HCT116 (cell line): ENCODE results near the gene DMD. TPM values are rescaled to one million over a fixed set of nuclear protein-coding genes. Genes with fewer than 3 reads are reported as not detected.

Experiments
- ATAC-seq: fragments of 200-7000 bp; cut with Tn5 transposase; 2 replicates; pipeline ENCODE4 v1.9.1; 2020; ENCODE audit warnings: mild to moderate bottlenecking, moderate library complexity
- BruUV-seq: library from RNA; stranded (reverse); fragments of 400-500 nt; replicated peaks from 2 replicates; lab custom pipeline; 2021; lab: Mats Ljungman, UMichigan
- CTCF ChIA-PET: fragments of 300-600 bp; sonication (Branson Sonifier 250); formaldehyde crosslinking; loops from one replicate; lab custom pipeline; 2021; ENCODE audit warnings: antibody characterized with exemption; lab: Charles Lee
- POLR2A ChIA-PET: fragments of 300-600, 350-600 bp; sonication (Branson Sonifier 250); formaldehyde crosslinking; loops from one replicate; lab custom pipeline; 2021; ENCODE audit warnings: antibody characterized with exemption; lab: Charles Lee
- RAD21 ChIA-PET, 2 experiments: fragments of 300-600 bp; sonication (Branson Sonifier 250); formaldehyde crosslinking; loops; one replicate each; lab custom pipeline; 2023; ENCODE audit warnings: low total read pairs in 2 of 2; ENCODE audit not compliant: uncharacterized antibody in 2 of 2, unreplicated experiment in 2 of 2, low non-redundant PET in 1 of 2; lab: Charles Lee
- DNase-seq: peaks from one replicate; pipeline ENCODE4 v3.0.0-alpha.2; 2010; ENCODE audit warnings: low read depth, low spot score
- H2AFZ ChIP-seq: fragments of 200-600 bp; shearing (Covaris generic), sonication (generic); 2 replicates; pipeline ENCODE4 v1.6.1; 2017; ENCODE audit warnings: low read depth, mixed run types, mixed read lengths, antibody characterized with exemption, low read length; ENCODE audit not compliant: poor library complexity, severe bottlenecking
- H3K27ac ChIP-seq: 2 replicates; pipeline ENCODE4 v1.5.1; 2012; ENCODE audit warnings: low read depth, low read length
- H3K27me3 ChIP-seq: fragments of 200-600 bp; sonication (generic); 2 replicates; pipeline ENCODE4 v1.6.1; 2016; ENCODE audit warnings: mixed run types, low read length, mixed read lengths; ENCODE audit not compliant: insufficient read depth
- H3K36me3 ChIP-seq, 2 experiments: fragments of 200-500 bp in 1 of 2; fragments of 200-600 bp in 1 of 2; sonication (Bioruptor generic) in 1 of 2; sonication (generic) in 1 of 2; 2 replicates each; pipeline versions ENCODE4 v1.5.1 to v1.6.1; 2014 to 2016; ENCODE audit warnings: low read length in 2 of 2, inconsistent platforms in 1 of 2, mixed read lengths in 1 of 2, mixed run types in 1 of 2; ENCODE audit not compliant: insufficient read depth in 2 of 2, control insufficient read depth in 1 of 2
- H3K4me1 ChIP-seq, 2 experiments: fragments of 200-600 bp in 1 of 2; sonication (generic) in 1 of 2; 2 replicates each; pipeline versions ENCODE4 v1.5.1 to v1.6.1; 2012 to 2017; ENCODE audit warnings: low read length in 2 of 2, inconsistent platforms in 1 of 2, mild to moderate bottlenecking in 1 of 2, mixed read lengths in 1 of 2, mixed run types in 1 of 2, moderate library complexity in 1 of 2; ENCODE audit not compliant: insufficient read depth in 2 of 2, control insufficient read depth in 1 of 2
- H3K4me2 ChIP-seq: fragments of 200-600 bp; sonication (generic); 2 replicates; pipeline ENCODE4 v1.6.1; 2017; ENCODE audit warnings: mixed run types, low read length, mixed read lengths
- H3K4me3 ChIP-seq, 2 experiments: fragments of 200-600 bp in 1 of 2; sonication (generic) in 1 of 2; replicated peaks in 1 of 2; 2 replicates each; pipeline ENCODE4 v1.5.1; 2011 to 2016; ENCODE audit warnings: low read length in 2 of 2, control low read depth in 1 of 2, low read depth in 1 of 2, mild to moderate bottlenecking in 1 of 2, mixed read lengths in 1 of 2, mixed run types in 1 of 2
- H3K79me2 ChIP-seq: fragments of 200-600 bp; sonication (generic); 2 replicates; pipeline ENCODE4 v1.6.1; 2017; ENCODE audit warnings: mild to moderate bottlenecking, mixed run types, low read length, moderate library complexity, mixed read lengths; ENCODE audit not compliant: insufficient read depth
- H3K9ac ChIP-seq: fragments of 200-600 bp; sonication (generic); 2 replicates; pipeline ENCODE4 v1.6.1; 2016; ENCODE audit warnings: low read length, mixed read lengths
- H3K9me2 ChIP-seq: fragments of 200-600 bp; sonication (generic), shearing (Covaris generic); 2 replicates; pipeline ENCODE4 v1.6.1; 2017; ENCODE audit warnings: mixed run types, mild to moderate bottlenecking, moderate library complexity; ENCODE audit not compliant: insufficient read depth
- H3K9me3 ChIP-seq, 2 experiments: fragments of 200-500 bp in 1 of 2; fragments of 200-600 bp in 1 of 2; sonication (Bioruptor generic) in 1 of 2; sonication (generic) in 1 of 2; 2 replicates each; pipeline ENCODE4 v1.6.1; 2014 to 2017; ENCODE audit warnings: low read length in 2 of 2, mixed read lengths in 2 of 2, inconsistent platforms in 1 of 2, low read depth in 1 of 2, mild to moderate bottlenecking in 1 of 2, mixed run types in 1 of 2, moderate library complexity in 1 of 2; ENCODE audit not compliant: control insufficient read depth in 1 of 2, insufficient read depth in 1 of 2
- H4K20me1 ChIP-seq: fragments of 200-600 bp; sonication (generic), shearing (Covaris generic); 2 replicates; pipeline ENCODE4 v1.6.1; 2017; ENCODE audit warnings: mixed run types, mild to moderate bottlenecking, moderate library complexity; ENCODE audit not compliant: insufficient read depth
- CBX3 ChIP-seq: IDR thresholded peaks from 2 replicates; pipeline ENCODE4 v1.6.1; 2012; ENCODE audit warnings: low read depth
- ELF1 ChIP-seq: IDR thresholded peaks from 2 replicates; pipeline ENCODE4 v1.6.1; 2012; ENCODE audit warnings: low read depth, borderline replicate concordance
- EZH2 ChIP-seq: fragments of 200-600 bp; sonication (generic); IDR thresholded peaks from 2 replicates; pipeline ENCODE4 v1.6.1; 2017; ENCODE audit warnings: antibody characterized with exemption, mixed run types
- EZH2phosphoT487 ChIP-seq: fragments of 200-600 bp; IDR thresholded peaks from 2 replicates; pipeline ENCODE4 v1.6.1; 2018; ENCODE audit warnings: antibody characterized with exemption, borderline replicate concordance
- FOSL1 ChIP-seq: IDR thresholded peaks from 2 replicates; pipeline ENCODE4 v1.6.1; 2012; ENCODE audit warnings: low read depth
- POLR2A ChIP-seq: IDR thresholded peaks from 2 replicates; pipeline ENCODE4 v1.7.0; 2011; ENCODE audit warnings: borderline replicate concordance; ENCODE audit not compliant: insufficient read depth, insufficient read length; ENCODE audit errors: extremely low read depth
- SRF ChIP-seq: IDR thresholded peaks from 2 replicates; pipeline ENCODE4 v1.6.1; 2012; ENCODE audit warnings: low read depth
- YY1 ChIP-seq: IDR thresholded peaks from 2 replicates; pipeline ENCODE4 v1.6.1; 2011; ENCODE audit warnings: low read length, low read depth, moderate library complexity, mild to moderate bottlenecking; ENCODE audit not compliant: insufficient replicate concordance; ENCODE audit errors: extremely low read depth
- ZFX ChIP-seq: fragments of 450-650 bp; IDR thresholded peaks from 2 replicates; pipeline ENCODE4 v1.6.1; 2017
- ZNF274 ChIP-seq: fragments of 200-500 bp; sonication (Bioruptor generic); IDR thresholded peaks from 2 replicates; pipeline ENCODE4 v1.6.1; 2014; ENCODE audit warnings: mild to moderate bottlenecking, low read depth, low read length, inconsistent platforms
- intact Hi-C: fragments of 100-400 bp; cut with micrococcal nuclease; formaldehyde crosslinking; loops from 2 replicates; pipeline ENCODE4 v1.10.0; 2022
- total RNA-seq: library from RNA; stranded (reverse); gene quantifications from one replicate; pipeline ENCODE4 v1.2.1, GENCODE V29; 2021; ENCODE audit not compliant: unreplicated experiment
- TF ChIP-seq, protein P1 (sequence below): IDR thresholded peaks from 2 replicates; pipeline ENCODE4 v1.6.1; 2011; ENCODE audit warnings: mild to moderate bottlenecking, low read length, moderate library complexity; ENCODE audit not compliant: insufficient replicate concordance; ENCODE audit errors: extremely low read depth
- TF ChIP-seq, protein P2 (sequence below): IDR thresholded peaks from 2 replicates; pipeline ENCODE4 v1.6.1; 2012; ENCODE audit warnings: low read depth
- TF ChIP-seq, protein P3 (sequence below): IDR thresholded peaks from 2 replicates; pipeline ENCODE4 v1.6.1; 2012

DMD gene
- total RNA-seq, 1 experiment from 2014 or later, result 0.05 TPM

DNA sequence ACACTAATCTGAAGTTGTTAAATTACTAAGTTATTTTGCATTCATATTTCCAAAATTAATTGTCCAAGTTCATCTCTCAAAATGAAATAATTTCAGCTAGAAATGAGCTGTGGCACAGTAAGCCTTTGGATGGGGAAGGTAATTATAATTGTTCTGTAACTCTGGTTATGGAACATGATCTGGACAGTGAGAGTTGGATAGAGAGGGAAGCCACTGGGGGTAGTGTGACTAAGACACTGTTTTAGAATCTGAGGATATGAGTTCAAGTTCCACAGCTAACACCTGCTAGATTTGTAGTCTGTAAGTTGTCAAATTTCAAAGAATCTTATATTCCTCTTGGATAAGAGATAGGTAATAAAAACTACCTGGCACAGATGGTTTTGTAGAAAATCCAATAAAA lies 49.5 kb downstream of the DMD start:
- no peak overlapping the region for H3K27ac ChIP-seq
- H3K27me3 ChIP-seq, result no peaks in the 10 kb centered on the region
- H3K9ac ChIP-seq, result no peak overlapping the region
- H3K36me3 ChIP-seq, result no peaks in the 10 kb centered on the region
- ChIA-PET CTCF (no interaction called here), RAD21 (no interaction called here), POLR2A (no interaction called here)
- no peak overlapping the region for H3K4me3 ChIP-seq
- H3K4me2 ChIP-seq, result no peak overlapping the region
- H3K79me2 ChIP-seq, result no peaks in the 10 kb centered on the region
- no peaks in the 10 kb centered on the region for H3K9me2 ChIP-seq
- no peaks in the 10 kb centered on the region for H4K20me1 ChIP-seq
- intact Hi-C loops, result no loop called here
- H3K9me3 ChIP-seq, result no peaks in the 10 kb centered on the region
- H3K4me1 ChIP-seq, result no peaks in the 10 kb centered on the region
- no TSS peak for BruUV-seq
- H2AFZ ChIP-seq, result no peak overlapping the region
- ATAC-seq (no peak), DNase-seq (no peak)
- TF ChIP-seq FOSL1, result no peak
- TF ChIP-seq, protein P1, sequence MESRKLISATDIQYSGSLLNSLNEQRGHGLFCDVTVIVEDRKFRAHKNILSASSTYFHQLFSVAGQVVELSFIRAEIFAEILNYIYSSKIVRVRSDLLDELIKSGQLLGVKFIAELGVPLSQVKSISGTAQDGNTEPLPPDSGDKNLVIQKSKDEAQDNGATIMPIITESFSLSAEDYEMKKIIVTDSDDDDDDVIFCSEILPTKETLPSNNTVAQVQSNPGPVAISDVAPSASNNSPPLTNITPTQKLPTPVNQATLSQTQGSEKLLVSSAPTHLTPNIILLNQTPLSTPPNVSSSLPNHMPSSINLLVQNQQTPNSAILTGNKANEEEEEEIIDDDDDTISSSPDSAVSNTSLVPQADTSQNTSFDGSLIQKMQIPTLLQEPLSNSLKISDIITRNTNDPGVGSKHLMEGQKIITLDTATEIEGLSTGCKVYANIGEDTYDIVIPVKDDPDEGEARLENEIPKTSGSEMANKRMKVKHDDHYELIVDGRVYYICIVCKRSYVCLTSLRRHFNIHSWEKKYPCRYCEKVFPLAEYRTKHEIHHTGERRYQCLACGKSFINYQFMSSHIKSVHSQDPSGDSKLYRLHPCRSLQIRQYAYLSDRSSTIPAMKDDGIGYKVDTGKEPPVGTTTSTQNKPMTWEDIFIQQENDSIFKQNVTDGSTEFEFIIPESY, result no peak
- TF ChIP-seq ZFX, result no peak
- TF ChIP-seq POLR2A, result no peak
- TF ChIP-seq YY1, result no peak
- no peak for TF ChIP-seq CBX3
- no peak for TF ChIP-seq ZNF274
- no peak for TF ChIP-seq EZH2phosphoT487
- TF ChIP-seq, protein P2, sequence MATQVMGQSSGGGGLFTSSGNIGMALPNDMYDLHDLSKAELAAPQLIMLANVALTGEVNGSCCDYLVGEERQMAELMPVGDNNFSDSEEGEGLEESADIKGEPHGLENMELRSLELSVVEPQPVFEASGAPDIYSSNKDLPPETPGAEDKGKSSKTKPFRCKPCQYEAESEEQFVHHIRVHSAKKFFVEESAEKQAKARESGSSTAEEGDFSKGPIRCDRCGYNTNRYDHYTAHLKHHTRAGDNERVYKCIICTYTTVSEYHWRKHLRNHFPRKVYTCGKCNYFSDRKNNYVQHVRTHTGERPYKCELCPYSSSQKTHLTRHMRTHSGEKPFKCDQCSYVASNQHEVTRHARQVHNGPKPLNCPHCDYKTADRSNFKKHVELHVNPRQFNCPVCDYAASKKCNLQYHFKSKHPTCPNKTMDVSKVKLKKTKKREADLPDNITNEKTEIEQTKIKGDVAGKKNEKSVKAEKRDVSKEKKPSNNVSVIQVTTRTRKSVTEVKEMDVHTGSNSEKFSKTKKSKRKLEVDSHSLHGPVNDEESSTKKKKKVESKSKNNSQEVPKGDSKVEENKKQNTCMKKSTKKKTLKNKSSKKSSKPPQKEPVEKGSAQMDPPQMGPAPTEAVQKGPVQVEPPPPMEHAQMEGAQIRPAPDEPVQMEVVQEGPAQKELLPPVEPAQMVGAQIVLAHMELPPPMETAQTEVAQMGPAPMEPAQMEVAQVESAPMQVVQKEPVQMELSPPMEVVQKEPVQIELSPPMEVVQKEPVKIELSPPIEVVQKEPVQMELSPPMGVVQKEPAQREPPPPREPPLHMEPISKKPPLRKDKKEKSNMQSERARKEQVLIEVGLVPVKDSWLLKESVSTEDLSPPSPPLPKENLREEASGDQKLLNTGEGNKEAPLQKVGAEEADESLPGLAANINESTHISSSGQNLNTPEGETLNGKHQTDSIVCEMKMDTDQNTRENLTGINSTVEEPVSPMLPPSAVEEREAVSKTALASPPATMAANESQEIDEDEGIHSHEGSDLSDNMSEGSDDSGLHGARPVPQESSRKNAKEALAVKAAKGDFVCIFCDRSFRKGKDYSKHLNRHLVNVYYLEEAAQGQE, result no peak
- TF ChIP-seq, protein P3, sequence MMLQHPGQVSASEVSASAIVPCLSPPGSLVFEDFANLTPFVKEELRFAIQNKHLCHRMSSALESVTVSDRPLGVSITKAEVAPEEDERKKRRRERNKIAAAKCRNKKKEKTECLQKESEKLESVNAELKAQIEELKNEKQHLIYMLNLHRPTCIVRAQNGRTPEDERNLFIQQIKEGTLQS, result no peak
- TF ChIP-seq ELF1, result no peak
- TF ChIP-seq EZH2, result no peak
- TF ChIP-seq SRF, result no peak
- TF ChIP-seq, all 23 proteins: peak for 0
